Measurements from ENCODE around the gene BAG5. TPM values are rescaled to one million over a fixed set of nuclear protein-coding genes. Genes with fewer than 3 reads are reported as not detected.

BAG5 gene
- 14.3 and 21.0 TPM in 2 replicates for total RNA-seq (ENCODE audit: low replicate concordance)

GRCh38 chr14:103562429-103563225, at the start of gene BAG5, which contains the start of gene COA8:
Gene BAG5, minus strand, starts transcription at chr14:103562657. Its CDS starts 1,493 bp downstream, at chr14:103561164.
Gene COA8, plus strand, starts transcription at chr14:103562960. Its CDS starts 42 bp downstream, at chr14:103563002.

GRCh38 chr14:103528587-103529382, 33.7 kb downstream of the BAG5 start, which contains the start of gene TRMT61A:
Gene TRMT61A, plus strand, starts transcription at chr14:103529196. Its CDS starts 783 bp downstream, at chr14:103529979.

GRCh38 chr14:103522649-103523574, 39.5 kb downstream of the BAG5 start, which contains the start of gene CKB:
Gene CKB, minus strand, starts transcription at chr14:103522830. Its CDS starts 337 bp downstream, at chr14:103522493.

Other genes with a start within 250 kb of the BAG5 start
- 114 and 401 TPM in 2 replicates for gene EIF5, start 228.4 kb downstream of the BAG5 start, total RNA-seq (ENCODE audit: low replicate concordance)
- 69.1 and 69.4 TPM in 2 replicates for gene MARK3, start 177.2 kb downstream of the BAG5 start, total RNA-seq (ENCODE audit: low replicate concordance)
- gene CKB, start 39.8 kb downstream of the BAG5 start, total RNA-seq (ENCODE audit: low replicate concordance) = 12.8 and 48.9 TPM in 2 replicates
- 6.5 and 8.5 TPM in 2 replicates for gene TRMT61A, start 33.5 kb downstream of the BAG5 start, total RNA-seq (ENCODE audit: low replicate concordance)
- gene COA8, start 303 bp upstream of the BAG5 start, total RNA-seq (ENCODE audit: low replicate concordance) = 2.8 and 16.3 TPM in 2 replicates
- 225 and 262 TPM in 2 replicates for gene KLC1, start 66.6 kb upstream of the BAG5 start, total RNA-seq (ENCODE audit: low replicate concordance)
- 2.0 and 5.0 TPM in 2 replicates for gene XRCC3, start 152.8 kb upstream of the BAG5 start, total RNA-seq (ENCODE audit: low replicate concordance)
- gene ZFYVE21, start 153.2 kb upstream of the BAG5 start, total RNA-seq (ENCODE audit: low replicate concordance) = 51.8 and 68.8 TPM in 2 replicates

All from smooth muscle cell of the coronary artery (primary cell).